OCI-LY3 (cell line): Measurements from ENCODE around the gene AGBL1.

Experiments used
- H2AFZ ChIP-seq: fragments of 200-600, 300-600 bp; shearing (Covaris generic); 2 replicates; pipeline ENCODE4 v1.6.0; 2014; ENCODE audit warnings: antibody characterized with exemption, low read depth, low read length
- H3K27ac ChIP-seq: fragments of 200-600, 300-600 bp; sonication (generic); 2 replicates; pipeline ENCODE4 v1.5.1; 2014; ENCODE audit warnings: mild to moderate bottlenecking, low read length, moderate library complexity, mixed read lengths
- H3K27me3 ChIP-seq: fragments of 200-600, 300-600 bp; sonication (generic); 2 replicates; pipeline ENCODE4 v1.6.1; 2014; ENCODE audit warnings: low read depth, low read length, mixed read lengths
- H3K36me3 ChIP-seq: fragments of 200-600, 300-600 bp; sonication (generic); replicated peaks from 2 replicates; pipeline ENCODE3; 2014; ENCODE audit warnings: low read depth, low read length, mixed read lengths
- H3K4me1 ChIP-seq: fragments of 300-600, 200-600 bp; sonication (generic); 2 replicates; pipeline ENCODE4 v1.6.1; 2014; ENCODE audit warnings: low read length, mixed read lengths
- H3K4me2 ChIP-seq: fragments of 200-600, 300-600 bp; sonication (generic); 2 replicates; pipeline ENCODE4 v1.6.1; 2014; ENCODE audit warnings: low read length, mixed read lengths
- H3K4me3 ChIP-seq: fragments of 300-600, 200-600 bp; sonication (generic); 2 replicates; pipeline ENCODE4 v1.5.1; 2014; ENCODE audit warnings: antibody characterized with exemption, mild to moderate bottlenecking, low read length, moderate library complexity
- H3K79me2 ChIP-seq: fragments of 300-600, 200-600 bp; shearing (Covaris generic); 2 replicates; pipeline ENCODE4 v1.6.1; 2014; ENCODE audit warnings: mild to moderate bottlenecking, low read length, mixed read lengths
- H3K9ac ChIP-seq: fragments of 300-600, 200-600 bp; shearing (Covaris generic); 2 replicates; pipeline ENCODE4 v1.6.0; 2014; ENCODE audit warnings: mild to moderate bottlenecking, low read length, moderate library complexity
- H3K9me3 ChIP-seq: fragments of 200-600, 300-600 bp; shearing (Covaris generic); 2 replicates; pipeline ENCODE4 v1.6.1; 2014; ENCODE audit warnings: low read length, mixed read lengths; ENCODE audit not compliant: insufficient read depth
- H4K20me1 ChIP-seq: fragments of 200-600, 300-600 bp; sonication (generic); 2 replicates; pipeline ENCODE4 v1.6.1; 2016; ENCODE audit warnings: low read length, mixed read lengths; ENCODE audit not compliant: insufficient read depth
- EZH2phosphoT487 ChIP-seq: fragments of 200-600 bp; shearing (Covaris generic); IDR thresholded peaks from 2 replicates; pipeline ENCODE4 v1.6.1; 2018; ENCODE audit warnings: antibody characterized with exemption, mixed run types, low read depth
- TF ChIP-seq, protein P1 (sequence below): fragments of 200-600, 300-600 bp; sonication (generic); IDR thresholded peaks from 2 replicates; pipeline ENCODE4 v1.5.1; 2014; ENCODE audit warnings: antibody characterized with exemption, low read length, low read depth

The AGBL1 gene

DNA sequence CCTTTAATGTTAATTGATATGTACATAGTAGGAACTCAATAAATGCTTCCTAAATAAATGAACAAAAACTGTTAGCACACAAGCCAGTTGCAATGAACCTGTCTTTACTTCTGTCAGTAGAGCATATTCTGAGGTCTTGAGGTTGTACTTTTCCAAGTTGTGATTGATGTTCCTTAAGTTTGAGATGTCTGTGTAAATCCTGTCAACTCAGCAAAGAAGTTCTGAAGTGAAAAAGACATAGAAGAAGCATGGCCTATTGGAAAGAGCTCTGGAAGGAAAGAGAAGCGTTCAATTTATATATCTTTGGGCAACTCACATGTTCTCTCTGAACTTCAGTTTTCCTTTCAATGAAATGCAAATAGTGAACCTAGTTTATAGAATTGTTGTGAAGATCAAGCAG lies 269.9 kb downstream of the AGBL1 start:
- no peaks in the 10 kb centered on the region for H3K4me1 ChIP-seq
- no peak for TF ChIP-seq EZH2phosphoT487
- TF ChIP-seq, protein P1, sequence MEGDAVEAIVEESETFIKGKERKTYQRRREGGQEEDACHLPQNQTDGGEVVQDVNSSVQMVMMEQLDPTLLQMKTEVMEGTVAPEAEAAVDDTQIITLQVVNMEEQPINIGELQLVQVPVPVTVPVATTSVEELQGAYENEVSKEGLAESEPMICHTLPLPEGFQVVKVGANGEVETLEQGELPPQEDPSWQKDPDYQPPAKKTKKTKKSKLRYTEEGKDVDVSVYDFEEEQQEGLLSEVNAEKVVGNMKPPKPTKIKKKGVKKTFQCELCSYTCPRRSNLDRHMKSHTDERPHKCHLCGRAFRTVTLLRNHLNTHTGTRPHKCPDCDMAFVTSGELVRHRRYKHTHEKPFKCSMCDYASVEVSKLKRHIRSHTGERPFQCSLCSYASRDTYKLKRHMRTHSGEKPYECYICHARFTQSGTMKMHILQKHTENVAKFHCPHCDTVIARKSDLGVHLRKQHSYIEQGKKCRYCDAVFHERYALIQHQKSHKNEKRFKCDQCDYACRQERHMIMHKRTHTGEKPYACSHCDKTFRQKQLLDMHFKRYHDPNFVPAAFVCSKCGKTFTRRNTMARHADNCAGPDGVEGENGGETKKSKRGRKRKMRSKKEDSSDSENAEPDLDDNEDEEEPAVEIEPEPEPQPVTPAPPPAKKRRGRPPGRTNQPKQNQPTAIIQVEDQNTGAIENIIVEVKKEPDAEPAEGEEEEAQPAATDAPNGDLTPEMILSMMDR, result no peak
- no peak overlapping the region for H3K4me2 ChIP-seq
- no peak overlapping the region for H3K9ac ChIP-seq
- peaks cover 2% of the 10 kb centered on the region; the same call in 1 of the 2 replicates for H3K27me3 ChIP-seq
- no peak overlapping the region for H2AFZ ChIP-seq
- no peak overlapping the region for H3K27ac ChIP-seq
- H4K20me1 ChIP-seq, result no peaks in the 10 kb centered on the region
- no peaks in the 10 kb centered on the region for H3K79me2 ChIP-seq
- no peaks in the 10 kb centered on the region for H3K36me3 ChIP-seq
- H3K4me3 ChIP-seq, result no peak overlapping the region
- no peaks in the 10 kb centered on the region for H3K9me3 ChIP-seq

GRCh38 chr15:86353213-86353612 lies 273.5 kb downstream of the AGBL1 start:
- Histone ChIP-seq H3K4me1 (no peaks in the 10 kb centered on the region), H3K36me3 (no peaks in the 10 kb centered on the region), H3K9me3 (no peaks in the 10 kb centered on the region), H3K27ac (no peak overlapping the region), H4K20me1 (no peaks in the 10 kb centered on the region), H2AFZ (no peak overlapping the region), H3K79me2 (no peaks in the 10 kb centered on the region), H3K4me3 (no peak overlapping the region), H3K4me2 (no peak overlapping the region), H3K9ac (no peak overlapping the region), H3K27me3 (no peaks in the 10 kb centered on the region)
- TF ChIP-seq, protein P1, result no peak
- TF ChIP-seq EZH2phosphoT487, result no peak

- no peak overlapping the region for H3K27ac ChIP-seq
- no peak overlapping the region for H3K9ac ChIP-seq
- TF ChIP-seq EZH2phosphoT487, result no peak
- TF ChIP-seq, protein P1, result no peak
- H3K4me2 ChIP-seq, result no peak overlapping the region
- H4K20me1 ChIP-seq, result no peaks in the 10 kb centered on the region
- H3K79me2 ChIP-seq, result no peaks in the 10 kb centered on the region
- H3K4me3 ChIP-seq, result no peak overlapping the region
- no peak overlapping the region for H2AFZ ChIP-seq
- H3K4me1 ChIP-seq, result no peaks in the 10 kb centered on the region
- no peaks in the 10 kb centered on the region for H3K27me3 ChIP-seq
- no peaks in the 10 kb centered on the region for H3K9me3 ChIP-seq
- no peaks in the 10 kb centered on the region for H3K36me3 ChIP-seq
These were observed 275.7 kb downstream of the AGBL1 start for GRCh38 chr15:86355361-86355760.

- Histone ChIP-seq H3K36me3 (no peaks in the 10 kb centered on the region), H3K4me1 (no peaks in the 10 kb centered on the region), H3K79me2 (no peaks in the 10 kb centered on the region), H3K27ac (no peak overlapping the region), H3K4me3 (no peak overlapping the region), H3K27me3 (no peaks in the 10 kb centered on the region), H4K20me1 (no peaks in the 10 kb centered on the region), H3K4me2 (no peak overlapping the region), H3K9me3 (no peaks in the 10 kb centered on the region), H3K9ac (no peak overlapping the region), H2AFZ (no peak overlapping the region)
- TF ChIP-seq, protein P1, result no peak
- no peak for TF ChIP-seq EZH2phosphoT487
These were observed 276.1 kb downstream of the AGBL1 start for GRCh38 chr15:86355801-86356200.
